ENCODE measurements around the gene P2RY2. TPM values are rescaled to one million over a fixed set of nuclear protein-coding genes. Genes with fewer than 3 reads are reported as not detected.
A peak's percentile ranks its signal among the peaks of the same experiment; 100 is the strongest.

The P2RY2 gene
- total and polyA plus RNA-seq, 9 of the 15 experiments (the other 6 are each of a cell fraction or from before 2014, with no cell fraction given) = not detected

GRCh38 chr11:73186294-73186850 is 31.7 kb upstream of the P2RY2 start (continued):
- TF ChIP-seq ZFP36 (IDR thresholded peaks at IDR 0.05; ENCODE audit: low read depth, low read length, partially characterized antibody) (peak; percentile 79), TCF7 (IDR thresholded peaks at IDR 0.05; ENCODE audit: borderline replicate concordance) (no peak), E2F6 (IDR thresholded peaks at IDR 0.05; ENCODE audit: borderline replicate concordance in 1 of 2, extremely low read depth in 1 of 2, insufficient read depth in 1 of 2, insufficient read length in 1 of 2, low read depth in 1 of 2, low read length in 1 of 2, poor library complexity in 1 of 2, severe bottlenecking in 1 of 2) (no peak), ZNF512 (tag; IDR thresholded peaks at IDR 0.05) (no peak), RBM25 (IDR thresholded peaks at IDR 0.05; ENCODE audit: low read depth, low read length, severe bottlenecking) (peak; percentile 80), HEY1 (CRISPR knock-in tag; IDR thresholded peaks at IDR 0.05; ENCODE audit: borderline replicate concordance) (no peak), BCOR (IDR thresholded peaks at IDR 0.05) (peak; percentile 75), TCF3 (CRISPR knock-in tag; IDR thresholded peaks at IDR 0.05) (no peak), HLTF (IDR thresholded peaks at IDR 0.05) (no peak)

Measured in K562 (cell line).